ENCODE data around the gene PTPRO. TPM values are rescaled to one million over a fixed set of nuclear protein-coding genes. Genes with fewer than 3 reads are reported as not detected.
A peak's percentile ranks its signal among the peaks of the same experiment; 100 is the strongest.

The PTPRO gene
- total RNA-seq, 4 donors from 2014 or later, result 1.5 to 15.3 (median 8.0) TPM

GRCh38 chr12:15495746-15496145 lies 173.4 kb downstream of the PTPRO start:
- H3K4me1 ChIP-seq, result peaks cover 0 to 3% of the 10 kb centered on the region in 2 donors
- no peak overlapping the region for H3K4me3 ChIP-seq
- intact Hi-C loops (cut with DNase I; ENCODE audit: low total_unique reads), result no loop called here
- H3K9me3 ChIP-seq, result no peaks in the 10 kb centered on the region
- TF ChIP-seq POLR2A (IDR thresholded peaks at IDR 0.05) (no peak), CTCF (IDR thresholded peaks at IDR 0.05) (no peak)
- no peaks in the 10 kb centered on the region for H3K36me3 ChIP-seq
- H3K27me3 ChIP-seq, result no peaks in the 10 kb centered on the region
- no peak overlapping the region for H3K27ac ChIP-seq
- no peak for DNase-seq

- peak overlapping the region in 1 of 2 donors; percentile 24 for H3K27ac ChIP-seq
- no peaks in the 10 kb centered on the region for H3K27me3 ChIP-seq
- H3K9me3 ChIP-seq, result no peaks in the 10 kb centered on the region
- no peak for DNase-seq
- peaks cover 0 to 3% of the 10 kb centered on the region in 2 donors for H3K4me1 ChIP-seq
- intact Hi-C loops (cut with DNase I; ENCODE audit: low total_unique reads), result no loop called here
- H3K4me3 ChIP-seq, result no peak overlapping the region
- no peaks in the 10 kb centered on the region for H3K36me3 ChIP-seq
- TF ChIP-seq CTCF (IDR thresholded peaks at IDR 0.05), result no peak
Observed at GRCh38 chr12:15496738-15497137, 174.4 kb downstream of the PTPRO start.

GRCh38 chr12:15497671-15498292 lies 175.5 kb downstream of the PTPRO start:
- no peak for DNase-seq
- intact Hi-C loops (cut with DNase I; ENCODE audit: low total_unique reads), result no loop called here
- no peak overlapping the region for H3K4me3 ChIP-seq
- no peaks in the 10 kb centered on the region for H3K27me3 ChIP-seq
- H3K27ac ChIP-seq, result peak overlapping the region in 1 of 2 donors; percentile 18
- peaks cover 0 to 3% of the 10 kb centered on the region in 2 donors for H3K4me1 ChIP-seq
- no peaks in the 10 kb centered on the region for H3K9me3 ChIP-seq
- TF ChIP-seq POLR2A (IDR thresholded peaks at IDR 0.05), result no peak
- no peak for TF ChIP-seq CTCF (IDR thresholded peaks at IDR 0.05)
- no peaks in the 10 kb centered on the region for H3K36me3 ChIP-seq

GRCh38 chr12:15502211-15502610 lies 179.9 kb downstream of the PTPRO start:
- Histone ChIP-seq H3K4me1 (no peaks in the 10 kb centered on the region), H3K36me3 (no peaks in the 10 kb centered on the region), H3K27me3 (no peaks in the 10 kb centered on the region), H3K9me3 (no peaks in the 10 kb centered on the region), H3K27ac (no peak overlapping the region), H3K4me3 (no peak overlapping the region)
- no peak for DNase-seq
- no peak for TF ChIP-seq CTCF (IDR thresholded peaks at IDR 0.05)
- no peak for TF ChIP-seq POLR2A (IDR thresholded peaks at IDR 0.05)
- intact Hi-C loops (cut with DNase I; ENCODE audit: low total_unique reads), result no loop called here

- no peak overlapping the region for H3K4me3 ChIP-seq
- no peak for DNase-seq
- TF ChIP-seq POLR2A (IDR thresholded peaks at IDR 0.05) (no peak), CTCF (IDR thresholded peaks at IDR 0.05) (no peak)
- no peaks in the 10 kb centered on the region for H3K9me3 ChIP-seq
- peak overlapping the region; percentile 14 to 78 for H3K27ac ChIP-seq
- intact Hi-C loops (cut with DNase I; ENCODE audit: low total_unique reads), result no loop called here
- no peaks in the 10 kb centered on the region for H3K36me3 ChIP-seq
- no peaks in the 10 kb centered on the region for H3K27me3 ChIP-seq
- no peaks in the 10 kb centered on the region for H3K4me1 ChIP-seq
Observed at GRCh38 chr12:15505616-15506015, 183.3 kb downstream of the PTPRO start.
